GM18907 (cell line): ENCODE measurements around the gene COL8A1.
"Not testable (repeated sequence)": the region's sequence is repeated elsewhere in the genome, so short reads cannot be mapped to it uniquely, and the experiment has no call there.

ENCODE experiments used
- ATAC-seq: cut with Tn5 transposase; IDR thresholded peaks from one replicate; pipeline ENCODE4 v1.9.1; 2021; ENCODE audit warnings: mild to moderate bottlenecking, moderate library complexity; ENCODE audit not compliant: unreplicated experiment

The COL8A1 gene

GRCh38 chr3:99638167-99638948 lies at the start of gene COL8A1:
TSS of gene COL8A1 (plus strand) at chr3:99638594. CDS start at chr3:99790683, 152,089 bp downstream.
- ATAC-seq = no peak

GRCh38 chr3:99589168-99589567 lies 49.2 kb upstream of the COL8A1 start:
- ATAC-seq = not testable (repeated sequence)

- ATAC-seq = no peak
Measured at GRCh38 chr3:99599894-99600293, 38.5 kb upstream of the COL8A1 start.

- ATAC-seq = no peak
Measured at GRCh38 chr3:99601515-99601914, 36.9 kb upstream of the COL8A1 start.

- no peak for ATAC-seq
Measured at GRCh38 chr3:99602183-99602582, 36.2 kb upstream of the COL8A1 start.

- ATAC-seq = peak; percentile 85
Measured at GRCh38 chr3:99607151-99607550, 31.2 kb upstream of the COL8A1 start.

GRCh38 chr3:99614768-99615167 lies 23.6 kb upstream of the COL8A1 start:
- ATAC-seq = no peak

GRCh38 chr3:99620077-99620767 lies 18.2 kb upstream of the COL8A1 start:
- ATAC-seq = no peak

GRCh38 chr3:99620976-99621375 lies 17.4 kb upstream of the COL8A1 start:
- no peak for ATAC-seq

GRCh38 chr3:99624496-99625236 lies 13.7 kb upstream of the COL8A1 start:
- peak; percentile 40 for ATAC-seq

GRCh38 chr3:99625237-99625622 lies 13.2 kb upstream of the COL8A1 start:
- peak; percentile 20 for ATAC-seq

- ATAC-seq = no peak
Measured at GRCh38 chr3:99625643-99626416, 12.6 kb upstream of the COL8A1 start.

GRCh38 chr3:99626417-99626788 lies 12.0 kb upstream of the COL8A1 start:
- peak; percentile 78 for ATAC-seq

- peak; percentile 25 for ATAC-seq
Measured at GRCh38 chr3:99627062-99627826, 11.2 kb upstream of the COL8A1 start.

GRCh38 chr3:99630815-99631214 lies 7.6 kb upstream of the COL8A1 start:
- no peak for ATAC-seq

GRCh38 chr3:99633887-99634558 lies 4.4 kb upstream of the COL8A1 start:
- peak; percentile 85 for ATAC-seq

- no peak for ATAC-seq
Measured at GRCh38 chr3:99634881-99635280, 3.5 kb upstream of the COL8A1 start.

- no peak for ATAC-seq
Measured at GRCh38 chr3:99635348-99635747, 3.0 kb upstream of the COL8A1 start.

- no peak for ATAC-seq
Measured at GRCh38 chr3:99637016-99637367, 1.4 kb upstream of the COL8A1 start.
